ENCODE measurements around the gene DDX3X. TPM values are rescaled to one million over a fixed set of nuclear protein-coding genes. Genes with fewer than 3 reads are reported as not detected.

The DDX3X gene
- total RNA-seq, 1 donor from 2014 or later: 595 TPM

DNA sequence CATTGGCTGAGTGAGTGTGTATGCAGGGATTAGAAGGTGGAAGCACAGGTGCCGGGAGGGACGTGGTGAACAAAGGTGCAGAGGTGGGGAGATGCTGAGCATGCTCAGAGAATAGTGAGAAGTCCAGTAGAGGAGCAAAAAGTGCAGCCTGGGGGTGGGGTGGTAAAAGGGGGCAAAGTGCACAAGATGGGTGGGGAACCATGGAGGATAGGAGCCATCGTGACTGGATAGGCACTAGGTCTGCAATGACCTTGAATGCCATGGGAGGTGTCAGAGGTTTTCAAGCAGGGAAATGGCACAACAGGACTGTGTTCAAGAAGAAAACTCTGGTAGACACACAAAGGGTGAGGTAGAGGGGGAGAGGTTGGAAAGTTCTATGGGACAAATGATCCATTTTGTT lies 6.6 kb upstream of the DDX3X start:
- no peak for DNase-seq (ENCODE audit: low read depth)

DNA sequence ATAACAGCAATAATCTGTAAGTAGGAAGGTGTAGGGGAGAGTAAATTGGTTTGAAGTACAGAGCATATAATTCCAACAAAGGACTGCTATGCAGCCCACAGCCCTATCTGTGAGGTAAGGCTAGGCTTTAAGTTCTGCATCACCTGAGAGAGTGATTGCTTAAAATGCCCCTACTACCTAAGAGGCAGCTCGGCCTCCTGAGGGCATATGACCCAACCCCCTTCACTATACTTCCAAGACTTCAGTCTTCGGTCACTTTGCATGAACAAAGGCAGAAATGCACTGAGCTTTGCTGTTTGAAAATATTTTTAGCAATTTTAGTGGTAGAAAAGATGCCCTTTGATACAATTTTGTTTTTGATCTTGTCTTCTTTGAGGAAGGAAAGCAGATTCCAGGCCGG lies 4.9 kb upstream of the DDX3X start:
- no peak for DNase-seq (ENCODE audit: low read depth)

DNA sequence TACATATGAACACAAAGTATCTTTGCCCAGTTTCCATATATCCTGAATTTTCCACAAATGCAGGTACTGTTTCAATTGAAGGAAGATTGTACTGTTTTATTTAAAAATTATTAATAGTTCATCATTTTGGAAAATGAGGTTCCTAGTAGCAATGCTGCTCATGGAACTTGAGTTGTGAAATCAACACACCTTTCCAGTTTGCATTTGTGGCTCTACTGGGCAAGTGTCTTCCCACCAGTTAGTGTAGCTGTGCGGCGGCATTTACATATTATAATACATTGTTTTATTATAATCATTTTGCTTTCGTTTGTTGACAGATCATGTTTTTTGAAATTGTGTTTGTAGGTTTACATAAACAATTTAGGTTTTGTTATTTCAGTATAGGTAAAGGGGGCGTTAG lies 2.0 kb upstream of the DDX3X start:
- no peak for DNase-seq (ENCODE audit: low read depth)

DNA sequence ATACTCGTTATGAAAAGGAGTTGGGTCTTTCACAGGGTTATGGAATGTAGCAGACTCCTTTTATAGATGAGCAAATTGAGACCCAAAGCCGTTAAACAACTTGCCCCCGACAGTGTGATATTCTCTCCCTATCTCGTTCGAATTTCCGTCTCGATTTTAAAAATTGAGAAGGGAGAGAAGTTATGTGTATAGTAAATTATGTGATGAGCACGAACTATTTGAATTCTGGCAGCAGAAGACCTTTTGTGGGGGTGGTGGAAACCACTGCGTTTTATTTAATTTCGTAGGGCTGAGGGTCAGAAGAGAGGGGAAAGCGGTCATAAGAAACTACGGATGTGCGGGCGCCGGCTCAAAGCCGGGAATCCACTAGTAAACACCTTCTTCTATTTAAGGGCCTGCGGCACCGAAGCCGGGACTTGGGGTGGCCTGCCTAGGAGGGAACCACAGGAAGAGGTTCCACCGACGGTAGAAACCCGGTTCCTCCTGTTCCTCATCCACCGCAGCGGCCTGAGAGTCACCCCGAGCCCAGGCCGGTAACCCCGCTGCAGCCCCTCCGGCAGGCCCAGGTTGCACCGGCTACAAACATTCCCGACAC lies 1.5 kb upstream of the DDX3X start:
- no peak for DNase-seq (ENCODE audit: low read depth)

DNA sequence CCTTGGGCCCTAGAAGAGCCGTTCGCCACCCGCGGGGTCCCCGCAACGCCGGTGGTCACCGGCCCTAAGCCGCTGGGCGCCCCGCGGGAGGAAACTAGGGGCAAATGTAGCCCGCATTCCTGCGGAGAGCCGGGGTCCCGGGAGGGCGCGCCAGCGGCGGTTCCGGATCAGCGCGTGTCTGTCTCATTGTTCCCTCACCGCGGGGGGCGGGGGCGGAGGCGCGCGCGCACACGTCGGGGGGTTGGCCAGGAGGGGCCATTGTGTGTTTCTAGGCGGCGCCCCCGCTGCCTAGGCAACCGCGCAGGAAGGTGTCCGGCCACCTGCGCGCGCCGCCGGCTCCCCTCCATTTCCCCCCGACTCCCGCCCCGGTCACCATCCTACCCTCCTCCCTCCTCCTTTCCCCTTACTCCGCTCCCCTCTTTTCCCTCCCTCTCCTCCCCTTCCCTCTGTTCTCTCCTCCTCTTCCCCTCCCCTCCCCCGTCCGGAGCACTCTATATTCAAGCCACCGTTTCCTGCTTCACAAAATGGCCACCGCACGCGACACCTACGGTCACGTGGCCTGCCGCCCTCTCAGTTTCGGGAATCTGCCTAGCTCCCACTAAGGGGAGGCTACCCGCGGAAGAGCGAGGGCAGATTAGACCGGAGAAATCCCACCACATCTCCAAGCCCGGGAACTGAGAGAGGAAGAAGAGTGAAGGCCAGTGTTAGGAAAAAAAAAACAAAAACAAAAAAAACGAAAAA lies 789 bp upstream of the DDX3X start:
- DNase-seq (ENCODE audit: low read depth): peak; percentile 60

DNA sequence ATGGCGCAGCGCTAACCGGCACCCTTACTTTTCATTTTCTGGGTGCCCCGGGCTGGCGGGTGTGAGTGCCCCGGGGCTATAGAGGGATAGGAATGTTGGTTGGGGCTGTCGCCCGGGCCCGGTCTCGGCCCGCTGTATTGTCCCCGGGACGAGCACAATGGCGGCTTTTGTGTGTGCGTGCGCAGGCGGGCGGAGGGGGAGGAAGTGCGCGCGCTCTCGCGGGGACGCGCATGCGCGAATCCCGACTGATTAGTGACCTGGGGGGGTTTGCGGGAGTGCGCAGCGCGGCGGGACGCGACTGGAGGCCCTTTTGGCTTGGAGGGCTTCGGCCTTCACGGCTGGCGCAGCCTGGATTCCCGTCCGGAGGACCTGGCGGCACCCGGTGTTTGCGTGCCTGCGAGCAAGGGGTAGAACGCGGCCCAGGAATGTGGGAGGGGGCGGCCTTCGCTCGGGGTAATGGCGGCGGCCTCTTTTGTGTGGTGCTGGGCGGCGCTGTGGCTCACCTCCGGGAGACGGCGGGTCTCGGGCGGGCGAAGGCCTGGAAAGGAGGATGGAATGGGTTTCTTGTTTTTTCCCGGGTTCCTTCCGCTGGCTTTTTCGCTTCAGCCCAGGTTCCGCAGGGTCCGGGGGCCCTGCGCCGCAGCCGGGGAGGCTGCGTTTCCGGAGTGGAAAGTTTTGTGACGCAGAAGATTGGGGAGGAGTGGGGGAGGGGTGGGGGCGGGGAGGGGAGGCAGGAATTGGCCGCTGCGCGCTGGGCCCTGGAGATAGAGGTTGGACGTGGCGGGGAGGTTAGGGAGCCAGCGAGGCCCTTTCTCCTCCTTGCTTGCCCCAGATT lies 618 bp downstream of the DDX3X start:
- no peak for DNase-seq (ENCODE audit: low read depth)

DNA sequence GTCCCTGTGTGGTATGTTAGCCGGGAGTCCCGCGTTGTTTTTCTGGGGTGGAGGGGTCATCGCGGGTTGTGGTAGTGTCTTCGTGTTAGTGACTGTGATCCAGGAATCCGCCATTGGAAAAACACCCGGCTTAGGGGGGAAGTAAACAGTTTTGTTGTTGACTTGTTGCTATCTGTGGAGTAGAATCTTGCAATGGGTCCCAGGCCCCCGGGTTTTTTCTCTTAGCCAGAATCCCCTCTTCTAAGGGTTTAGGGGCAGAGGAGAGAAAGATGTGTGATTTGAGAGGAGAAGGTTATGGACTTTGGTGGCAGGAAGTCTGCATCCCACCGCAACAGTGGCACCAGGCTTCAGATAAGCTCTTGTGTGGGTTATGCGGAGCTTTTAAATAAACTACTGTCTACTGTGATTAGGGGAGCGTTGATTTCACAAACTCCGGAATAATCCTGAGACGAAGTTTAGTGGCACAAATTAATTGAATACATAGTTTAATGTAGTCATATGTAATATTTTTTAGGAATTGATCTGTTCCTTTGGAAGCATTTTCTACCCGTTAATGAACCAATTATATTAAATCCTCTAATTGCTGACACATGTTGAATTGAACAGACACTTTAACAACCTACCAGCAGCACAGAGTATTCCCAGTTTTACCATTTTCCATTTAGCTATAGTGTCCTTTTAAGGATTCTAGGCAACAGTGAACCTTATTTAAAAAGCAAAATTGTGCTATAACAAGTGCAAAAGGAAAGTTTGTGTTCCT lies 1.4 kb downstream of the DDX3X start:
- no peak for DNase-seq (ENCODE audit: low read depth)

DNA sequence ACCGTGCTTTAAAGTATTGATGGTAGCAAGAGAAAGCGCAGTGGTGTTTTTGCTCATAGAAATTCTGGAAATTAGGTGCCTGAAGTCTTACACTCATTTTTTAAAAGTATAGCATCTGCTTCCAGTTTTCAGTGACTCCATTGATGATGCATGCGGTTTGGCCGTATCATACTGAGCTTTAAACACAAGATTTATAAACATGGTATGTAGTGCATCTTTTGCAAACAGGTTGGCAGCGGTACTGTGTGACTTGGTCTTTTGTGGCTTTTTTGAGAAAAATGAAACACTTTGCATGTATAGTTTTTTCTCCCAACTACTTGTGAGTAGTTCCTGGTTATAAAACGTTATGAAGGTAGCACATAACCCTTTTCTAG lies 2.0 kb downstream of the DDX3X start:
- no peak for DNase-seq (ENCODE audit: low read depth)

DNA sequence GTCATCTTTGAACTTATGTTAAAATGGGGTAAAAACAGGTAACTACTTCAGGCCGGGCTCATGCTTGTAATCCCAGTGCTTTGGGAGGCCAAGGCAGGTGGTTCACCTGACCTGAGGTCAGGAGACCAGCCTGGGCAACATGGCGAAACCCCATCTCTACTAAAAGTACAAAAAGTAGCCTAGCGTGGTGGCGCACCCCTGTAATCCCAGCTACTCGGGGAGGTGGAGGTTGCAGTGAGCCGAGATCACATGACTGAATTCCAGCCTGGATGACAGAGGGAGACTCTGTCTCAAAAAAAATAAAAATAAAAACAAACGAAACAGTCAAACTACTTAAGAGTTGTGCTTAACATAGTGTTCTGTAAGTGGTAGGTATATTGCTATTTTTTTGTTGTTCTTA lies 2.5 kb downstream of the DDX3X start:
- DNase-seq (ENCODE audit: low read depth): no peak

DNA sequence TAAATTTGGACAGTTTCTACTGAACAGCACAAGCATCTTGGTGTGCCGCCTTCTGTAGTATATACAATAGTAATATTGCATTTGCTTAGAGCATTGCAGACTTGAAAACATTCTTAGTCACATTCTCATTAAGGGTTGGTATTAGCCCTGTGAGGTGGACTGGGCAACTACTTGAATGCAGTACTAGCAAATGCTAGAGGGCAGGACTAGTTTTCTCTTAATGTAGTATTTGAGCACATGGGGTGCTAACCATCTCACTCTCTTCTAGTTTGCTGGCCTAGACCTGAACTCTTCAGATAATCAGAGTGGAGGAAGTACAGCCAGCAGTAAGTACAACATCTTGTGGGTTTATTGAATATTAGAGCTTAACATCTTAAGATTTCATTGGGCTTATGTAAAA lies 3.2 kb downstream of the DDX3X start:
- DNase-seq (ENCODE audit: low read depth): no peak

DNA sequence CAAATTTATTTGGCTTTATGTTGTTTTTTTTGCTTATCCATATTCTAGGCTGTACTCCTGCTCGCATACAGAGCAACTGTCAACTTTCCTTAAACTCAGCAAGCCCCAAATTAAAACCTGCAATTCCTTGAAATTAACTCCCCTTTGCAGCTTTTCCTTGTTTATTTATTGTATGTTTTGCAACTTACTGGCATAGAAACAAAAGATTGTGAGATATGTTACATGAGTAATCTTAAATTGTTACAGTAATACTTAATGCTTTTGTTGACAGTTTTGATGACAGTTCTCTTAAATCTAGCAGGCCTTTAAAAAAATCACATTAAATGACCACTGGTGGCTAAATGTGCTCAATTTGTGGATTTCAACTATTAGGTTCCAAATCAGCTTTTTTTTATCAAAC lies 4.5 kb downstream of the DDX3X start:
- no peak for DNase-seq (ENCODE audit: low read depth)

DNA sequence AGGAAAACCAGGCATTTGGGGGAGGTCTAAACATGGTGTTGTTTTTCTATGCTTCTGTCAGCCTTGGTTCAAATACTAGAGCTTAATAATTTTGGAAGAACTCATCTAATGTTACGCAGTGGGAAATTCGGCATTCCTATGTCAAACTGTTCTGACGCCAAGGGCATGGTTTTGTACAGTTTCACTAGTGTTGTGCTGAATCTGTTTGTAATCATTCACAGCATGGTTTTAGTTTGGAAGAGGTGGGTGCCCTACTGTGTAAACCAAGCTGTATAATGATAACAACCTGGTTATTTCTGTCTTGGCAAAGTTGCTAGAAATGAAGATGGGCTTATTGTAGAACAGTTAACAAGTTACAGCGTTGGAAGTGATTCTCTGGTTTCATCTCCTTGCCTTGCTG lies 5.2 kb downstream of the DDX3X start:
- no peak for DNase-seq (ENCODE audit: low read depth)

DNA sequence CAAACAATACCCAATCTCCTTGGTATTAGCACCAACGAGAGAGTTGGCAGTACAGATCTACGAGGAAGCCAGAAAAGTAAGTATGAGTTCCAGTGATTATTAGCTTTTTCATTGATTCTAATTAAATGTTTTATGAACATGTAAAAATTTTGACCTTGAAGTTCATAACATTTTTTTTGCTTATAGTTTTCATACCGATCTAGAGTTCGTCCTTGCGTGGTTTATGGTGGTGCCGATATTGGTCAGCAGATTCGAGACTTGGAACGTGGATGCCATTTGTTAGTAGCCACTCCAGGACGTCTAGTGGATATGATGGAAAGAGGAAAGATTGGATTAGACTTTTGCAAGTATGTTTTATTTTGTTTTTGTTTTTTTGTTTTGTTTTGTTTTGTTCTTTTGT lies 10.1 kb downstream of the DDX3X start:
- DNase-seq (ENCODE audit: low read depth): no peak

DNA sequence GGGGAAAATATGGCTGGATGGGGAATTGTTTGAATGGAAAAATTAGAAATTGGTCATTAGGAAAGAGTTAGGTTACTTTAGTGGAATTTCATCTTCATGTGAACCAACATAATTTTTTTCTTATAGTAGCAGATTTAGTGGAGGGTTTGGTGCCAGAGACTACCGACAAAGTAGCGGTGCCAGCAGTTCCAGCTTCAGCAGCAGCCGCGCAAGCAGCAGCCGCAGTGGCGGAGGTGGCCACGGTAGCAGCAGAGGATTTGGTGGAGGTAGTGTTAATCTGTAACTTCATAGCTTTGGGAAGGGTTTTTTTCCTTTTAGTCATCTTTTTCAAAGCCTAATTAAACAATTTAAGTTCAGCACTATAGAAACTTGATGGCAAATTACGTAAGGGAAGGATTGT lies 13.2 kb downstream of the DDX3X start:
- no peak for DNase-seq (ENCODE audit: low read depth)

DNA sequence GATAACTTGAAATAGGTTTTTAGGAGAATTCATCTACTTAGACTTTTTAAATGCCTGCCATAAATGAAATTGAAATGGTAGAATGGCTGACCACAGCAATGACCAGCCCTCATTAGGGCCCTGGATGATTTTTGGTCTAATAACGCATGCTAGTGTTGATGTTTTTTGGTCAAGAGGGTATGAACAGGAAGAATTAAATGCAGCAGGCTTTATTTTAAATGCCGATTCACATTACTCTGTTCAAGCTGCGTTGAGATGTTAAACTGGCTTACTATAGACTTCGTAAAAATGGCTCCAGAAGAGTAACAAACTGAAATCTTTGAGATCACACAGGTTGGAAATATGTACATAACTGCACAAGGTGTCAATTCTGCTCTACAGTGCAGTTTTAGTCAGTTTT lies 14.6 kb downstream of the DDX3X start:
- no peak for DNase-seq (ENCODE audit: low read depth)

DNA sequence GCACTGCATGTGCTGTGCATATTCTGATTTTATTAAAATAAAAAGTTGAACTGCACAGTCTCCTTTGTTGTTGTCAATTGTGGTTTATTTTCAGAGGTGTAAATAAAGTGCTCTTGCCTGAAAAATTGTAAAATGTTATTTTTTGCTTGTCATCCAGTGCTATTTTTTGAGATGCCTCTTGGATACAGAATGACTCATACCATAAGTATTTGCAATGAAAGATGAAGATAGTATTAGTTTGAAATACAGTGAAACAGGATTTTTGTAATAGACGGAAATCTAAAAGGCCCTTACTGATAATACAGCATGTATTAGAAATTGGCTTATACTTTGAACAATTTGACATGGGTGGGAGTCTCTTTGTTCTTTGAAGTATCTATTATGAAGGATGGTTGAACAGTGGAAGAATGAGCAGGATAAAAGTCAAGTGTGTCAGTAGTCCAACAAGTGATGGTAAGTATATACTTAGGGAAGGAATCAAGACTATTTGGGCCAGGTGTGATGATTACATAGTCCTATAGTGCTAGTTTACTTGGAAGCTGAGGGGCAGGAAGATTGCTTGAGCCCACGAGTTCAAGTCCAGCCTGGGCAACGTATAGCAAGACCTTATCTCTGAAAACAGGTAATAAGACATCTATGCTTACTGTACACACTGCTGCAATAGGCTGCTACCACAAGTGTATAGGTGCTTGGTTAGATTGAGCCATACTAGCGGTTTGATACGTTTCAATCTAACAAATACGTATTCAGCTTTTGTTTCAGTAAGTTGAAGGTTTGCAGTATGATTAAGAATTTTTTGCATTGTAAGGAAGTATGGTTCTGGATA lies 16.4 kb downstream of the DDX3X start:
- no peak for DNase-seq (ENCODE audit: low read depth)

DNA sequence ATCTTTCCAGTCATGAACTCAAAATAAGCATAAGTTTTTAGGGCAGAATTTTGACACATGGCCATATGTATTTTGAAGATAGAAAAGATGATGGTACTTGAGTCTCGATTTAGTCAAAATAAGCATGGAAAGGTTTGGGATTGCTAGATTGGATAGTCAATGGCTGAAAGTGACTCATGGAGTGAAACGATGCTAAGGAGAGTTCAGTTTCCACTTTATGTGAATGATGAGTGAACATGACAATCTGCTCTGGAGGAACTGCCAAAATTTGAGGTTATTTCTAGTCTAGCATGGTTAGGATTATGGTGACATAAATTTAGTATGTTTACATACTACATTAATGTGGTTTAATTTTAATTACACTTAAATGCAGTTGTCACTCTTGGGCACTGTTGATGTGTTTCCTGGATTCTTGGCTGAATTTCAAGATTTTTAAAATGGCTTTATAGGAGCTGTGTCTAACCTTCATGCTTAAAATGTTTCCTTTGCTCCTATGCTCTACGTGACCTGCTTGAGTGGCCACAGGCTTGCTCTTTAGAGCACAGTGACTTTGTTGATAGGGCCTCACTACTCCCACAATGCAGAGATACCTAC lies 17.1 kb downstream of the DDX3X start:
- no peak for DNase-seq (ENCODE audit: low read depth)

DNA sequence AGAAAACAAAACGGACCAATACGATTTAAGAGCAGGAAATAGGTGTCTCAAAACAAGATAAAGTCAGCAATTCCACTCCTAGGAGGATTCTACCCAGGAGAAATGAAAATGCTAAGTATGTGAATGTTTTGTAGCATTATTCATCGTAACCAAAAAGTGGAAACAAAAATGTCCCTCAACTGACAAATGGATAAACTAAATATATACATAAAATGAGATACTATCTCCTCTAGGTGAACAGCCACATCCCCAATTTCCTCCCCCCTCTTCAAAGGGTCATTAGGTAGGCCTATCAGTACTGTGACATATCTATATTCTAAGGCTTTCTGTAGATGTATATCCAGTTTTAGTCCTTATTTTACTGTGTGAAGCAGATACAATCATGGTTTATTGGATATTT lies 18.0 kb downstream of the DDX3X start:
- DNase-seq (ENCODE audit: low read depth): no peak

DNA sequence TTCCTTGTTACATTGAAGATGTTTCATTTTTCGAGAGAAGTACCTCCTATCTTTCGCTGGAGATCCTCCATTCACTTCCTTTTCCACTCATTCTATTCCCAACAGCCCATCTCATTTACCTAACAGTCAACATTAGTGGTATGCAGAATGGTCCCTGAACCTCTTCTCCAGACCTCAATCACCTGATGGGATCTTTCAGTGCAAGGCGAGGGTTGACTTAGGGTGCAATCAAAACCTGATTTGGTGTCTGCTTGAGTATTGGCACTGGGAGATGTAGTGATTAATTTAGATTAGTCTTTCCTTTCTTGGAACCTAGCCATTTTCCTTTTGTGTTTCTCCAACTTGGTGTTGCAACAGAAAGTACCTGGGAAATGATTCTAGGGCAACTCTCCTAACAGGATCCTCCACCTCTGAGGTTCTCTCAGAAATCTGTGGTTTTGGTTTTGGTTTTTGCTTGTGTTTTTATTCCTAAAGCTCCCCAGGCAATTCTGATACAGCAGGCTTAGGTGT lies 18.4 kb downstream of the DDX3X start:
- peak; percentile 46 for DNase-seq (ENCODE audit: low read depth)

DNA sequence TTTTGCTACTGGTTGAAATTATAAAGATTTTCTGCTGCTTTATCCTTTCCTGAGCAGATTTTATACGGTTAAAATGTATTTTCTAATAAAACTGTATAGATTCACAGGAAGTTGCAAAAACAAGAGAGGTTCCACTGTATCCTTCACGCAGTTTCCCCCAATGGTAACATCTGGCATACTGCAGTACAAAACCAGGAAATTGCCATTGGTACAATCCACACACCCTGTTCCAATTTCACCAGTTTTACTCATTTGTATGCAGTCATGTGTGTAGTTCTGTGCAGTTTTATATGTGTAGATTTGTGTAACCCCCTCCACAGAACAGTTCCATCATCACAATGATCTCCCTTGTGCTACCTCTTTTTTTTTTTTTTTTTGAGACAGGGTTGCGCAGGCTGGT lies 20.0 kb downstream of the DDX3X start:
- no peak for DNase-seq (ENCODE audit: low read depth)

DNA sequence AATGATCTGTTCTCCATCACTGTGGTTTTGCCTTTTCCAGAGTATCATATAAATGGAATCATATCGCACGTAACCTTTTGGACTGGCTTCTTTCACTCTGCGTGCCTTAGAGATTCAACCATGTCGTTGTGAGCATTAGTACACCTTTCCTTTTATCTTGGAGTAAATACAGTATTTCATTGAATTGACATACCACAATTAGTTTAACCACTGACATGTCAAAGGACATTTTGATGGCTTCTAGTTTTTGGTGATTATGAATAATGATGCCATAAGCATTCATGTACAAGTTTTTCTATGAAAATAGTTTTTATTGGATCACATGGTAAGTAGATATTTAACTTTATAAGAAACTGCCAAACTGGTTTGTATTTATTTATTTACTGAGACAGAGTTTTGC lies 35.2 kb downstream of the DDX3X start:
- DNase-seq (ENCODE audit: low read depth): no peak
